Activated CD4-positive, CD25-positive, alpha-beta regulatory T cell (primary cell): Measurements from ENCODE around the gene COL27A1.

Experiments
- DNase-seq, 4 experiments: peaks; one replicate each; lab custom pipeline; 2025; lab: John Stamatoyannopoulos, UW

Gene COL27A1

DNA sequence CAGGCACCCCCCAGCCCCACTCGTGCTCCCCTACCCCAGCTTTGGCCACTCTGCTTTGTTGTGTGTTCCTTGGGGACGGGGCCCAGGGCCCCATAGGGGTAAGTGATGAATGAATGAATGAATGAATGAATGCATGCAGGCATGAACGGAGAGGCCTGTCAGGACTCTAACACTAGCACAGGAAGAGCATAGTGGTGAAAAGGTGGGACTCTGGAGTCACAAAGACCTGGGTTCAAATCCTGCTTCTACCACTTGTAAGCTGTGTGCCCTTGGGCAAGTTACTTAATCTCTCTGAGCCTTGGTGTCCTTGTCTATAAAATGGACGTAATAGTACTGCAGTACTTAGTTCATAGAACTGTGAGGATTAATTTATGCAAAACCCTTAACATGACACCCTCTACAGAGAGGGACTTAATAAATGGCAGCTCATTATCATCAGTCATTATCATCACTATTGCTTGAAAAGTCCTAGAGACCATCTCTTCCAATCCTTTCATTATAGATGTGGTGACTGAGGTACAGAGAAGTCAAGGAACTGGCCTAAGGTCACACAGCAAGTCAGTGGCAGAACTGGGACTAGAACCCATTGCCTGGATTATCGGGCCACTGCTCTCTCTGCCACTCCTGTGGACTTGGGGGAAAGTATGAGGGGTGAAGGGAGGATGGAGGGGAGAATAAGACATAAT lies 187.6 kb downstream of the COL27A1 start:
- DNase-seq, result no peak

- no peak for DNase-seq
Observed at GRCh38 chr9:114343471-114344187, 188.3 kb downstream of the COL27A1 start.

DNA sequence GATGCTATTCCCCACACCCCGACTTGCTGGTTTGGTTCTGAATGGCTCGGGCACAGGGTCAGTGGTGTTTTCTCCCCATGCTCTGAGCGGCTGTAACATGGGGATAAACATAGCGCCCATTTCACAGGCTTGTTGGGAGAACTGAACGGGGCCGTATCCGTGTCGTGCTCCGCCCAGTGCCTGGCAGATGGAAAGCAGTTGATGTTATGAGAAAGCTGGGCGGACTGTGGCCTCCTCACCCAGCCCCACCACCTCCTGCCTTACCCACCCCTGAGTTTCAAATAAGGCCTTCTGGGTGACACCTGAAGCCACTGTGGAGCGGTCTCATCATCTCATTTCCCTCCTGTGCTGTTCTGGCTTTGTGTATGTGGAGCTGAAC lies 188.8 kb downstream of the COL27A1 start:
- no peak for DNase-seq

DNA sequence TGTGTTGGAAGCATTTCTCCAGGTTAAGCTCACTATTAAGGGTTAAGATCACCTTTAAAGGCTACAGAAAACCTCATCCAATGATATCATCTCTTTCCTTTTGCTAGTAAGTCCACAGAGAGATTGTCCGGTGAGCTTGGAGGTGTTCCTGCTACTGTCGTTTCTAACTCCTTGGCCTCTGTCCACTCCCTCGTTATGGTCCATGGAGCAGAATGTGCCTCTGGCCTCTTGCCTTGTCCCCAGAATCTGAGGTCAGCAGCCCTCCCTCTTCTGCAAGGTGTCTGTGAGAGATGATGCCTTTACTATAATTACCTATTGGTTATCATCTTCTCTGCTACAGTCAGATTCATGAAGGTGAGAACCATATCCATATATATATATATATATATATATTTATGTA lies 189.4 kb downstream of the COL27A1 start:
- no peak for DNase-seq

DNA sequence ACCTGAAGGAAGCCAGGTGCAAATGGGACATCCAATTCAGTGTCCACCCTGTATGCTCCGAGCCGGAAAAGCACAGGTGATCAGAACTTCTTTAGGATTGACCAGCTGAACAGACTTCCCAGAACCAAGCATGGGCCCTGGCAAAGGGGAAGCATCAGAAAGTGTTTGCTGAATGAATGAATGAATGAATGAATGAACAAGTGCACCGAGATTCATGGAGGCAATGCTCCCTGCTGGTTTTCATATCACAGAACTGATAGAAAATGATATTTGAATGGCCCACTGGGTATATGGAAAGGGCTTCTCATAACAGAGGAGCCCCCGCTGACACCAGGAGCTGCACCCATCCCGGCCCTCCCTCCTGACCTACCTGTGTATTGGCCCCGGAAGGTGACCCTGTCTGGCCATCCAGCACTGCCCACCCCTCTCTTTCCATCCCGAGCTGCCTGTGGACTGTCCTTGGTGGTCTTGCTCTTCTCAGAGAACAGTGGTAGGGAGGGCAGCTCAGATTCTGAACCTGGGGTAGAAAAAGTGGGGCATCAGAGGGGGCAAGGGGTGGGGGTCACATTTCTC lies 190.2 kb downstream of the COL27A1 start:
- DNase-seq, result no peak

GRCh38 chr9:114346146-114346545 lies 190.8 kb downstream of the COL27A1 start:
- no peak for DNase-seq

DNA sequence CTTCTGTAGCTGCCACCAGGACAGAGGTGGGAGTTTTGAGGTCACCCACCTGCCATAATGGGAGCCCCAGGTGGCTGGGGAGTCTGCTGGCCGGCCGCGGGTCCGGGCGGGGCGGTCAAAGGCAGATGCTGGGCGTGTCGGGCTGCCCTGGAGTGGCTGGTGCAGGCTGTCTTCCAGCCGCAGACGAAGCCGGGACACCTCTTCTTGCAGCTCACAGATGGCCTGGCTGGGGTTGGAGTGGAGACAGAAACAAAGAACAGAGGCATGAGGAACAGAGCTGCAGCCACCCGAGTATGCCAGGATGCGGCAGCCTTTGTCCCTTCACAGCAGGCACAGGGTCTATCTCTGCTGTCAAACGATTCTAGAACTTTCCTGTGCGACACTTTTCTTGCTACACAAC lies 192.3 kb downstream of the COL27A1 start:
- DNase-seq, result no peak

GRCh38 chr9:114348261-114348905 lies 193.0 kb downstream of the COL27A1 start:
- no peak for DNase-seq

DNA sequence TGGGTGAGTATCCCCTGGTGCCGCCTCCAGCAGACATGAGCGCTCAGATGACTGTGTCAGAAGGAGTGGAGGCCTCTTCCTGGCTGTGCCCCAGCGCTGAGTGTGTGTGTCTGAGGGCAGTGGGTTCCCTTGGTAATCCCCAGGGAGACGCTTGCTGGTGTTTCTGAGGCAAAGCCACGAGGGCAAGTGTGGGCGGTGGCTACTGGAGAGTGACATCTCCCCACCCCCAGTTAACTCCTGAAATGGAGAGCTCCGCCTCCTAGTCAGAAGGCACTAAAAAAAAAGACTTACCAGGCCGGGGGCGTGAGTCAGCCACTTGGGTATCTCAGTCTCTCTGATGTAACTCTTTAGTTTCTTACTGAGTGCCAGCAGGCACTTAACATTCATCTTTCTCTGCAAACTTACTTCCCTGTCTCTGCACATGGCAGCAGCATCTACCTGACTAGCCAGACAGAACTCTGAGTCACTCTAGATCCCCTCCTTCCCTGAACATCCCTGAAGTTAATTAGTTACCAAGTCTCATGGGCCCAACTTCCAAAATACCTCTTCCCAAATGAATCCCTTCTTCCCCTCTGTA lies 193.7 kb downstream of the COL27A1 start:
- peak in 3 of 4 experiments; percentile 29 to 68 (median 41) for DNase-seq

DNA sequence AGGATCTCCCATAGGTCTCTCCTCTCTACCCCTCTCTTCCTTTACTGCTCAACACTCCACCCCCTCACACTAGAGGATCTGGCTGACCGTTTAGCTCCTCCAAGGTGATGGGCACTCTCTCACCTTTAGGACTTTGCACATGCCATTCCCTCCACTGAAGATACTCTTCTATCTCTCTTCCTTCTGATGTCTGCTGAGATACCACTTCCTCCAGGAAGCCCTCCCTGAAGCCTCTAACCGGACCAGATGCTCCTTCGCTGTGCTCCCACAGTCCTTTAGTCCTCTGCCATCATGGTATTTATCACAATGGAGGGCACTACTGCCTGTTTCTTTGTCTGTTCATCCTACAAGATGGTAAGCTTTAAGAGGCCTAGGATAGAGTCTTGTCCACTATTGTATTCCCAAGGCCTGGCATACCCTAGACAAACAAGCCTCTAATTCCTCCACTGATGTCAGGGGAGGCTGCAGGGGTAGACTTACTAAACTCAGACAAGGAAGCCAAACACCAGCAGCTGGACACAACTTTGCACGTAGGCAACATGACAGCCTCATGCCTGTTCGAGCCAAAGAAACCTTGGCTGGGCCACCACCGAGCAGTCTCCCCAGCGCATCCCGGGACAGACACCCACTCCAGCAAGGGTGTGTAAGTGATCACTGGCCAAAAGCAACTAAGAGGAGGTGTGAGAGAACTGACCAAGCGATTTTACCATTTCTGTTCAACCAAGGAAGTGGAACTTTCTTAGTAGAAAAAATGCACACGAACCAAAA lies 194.6 kb downstream of the COL27A1 start:
- no peak for DNase-seq

DNA sequence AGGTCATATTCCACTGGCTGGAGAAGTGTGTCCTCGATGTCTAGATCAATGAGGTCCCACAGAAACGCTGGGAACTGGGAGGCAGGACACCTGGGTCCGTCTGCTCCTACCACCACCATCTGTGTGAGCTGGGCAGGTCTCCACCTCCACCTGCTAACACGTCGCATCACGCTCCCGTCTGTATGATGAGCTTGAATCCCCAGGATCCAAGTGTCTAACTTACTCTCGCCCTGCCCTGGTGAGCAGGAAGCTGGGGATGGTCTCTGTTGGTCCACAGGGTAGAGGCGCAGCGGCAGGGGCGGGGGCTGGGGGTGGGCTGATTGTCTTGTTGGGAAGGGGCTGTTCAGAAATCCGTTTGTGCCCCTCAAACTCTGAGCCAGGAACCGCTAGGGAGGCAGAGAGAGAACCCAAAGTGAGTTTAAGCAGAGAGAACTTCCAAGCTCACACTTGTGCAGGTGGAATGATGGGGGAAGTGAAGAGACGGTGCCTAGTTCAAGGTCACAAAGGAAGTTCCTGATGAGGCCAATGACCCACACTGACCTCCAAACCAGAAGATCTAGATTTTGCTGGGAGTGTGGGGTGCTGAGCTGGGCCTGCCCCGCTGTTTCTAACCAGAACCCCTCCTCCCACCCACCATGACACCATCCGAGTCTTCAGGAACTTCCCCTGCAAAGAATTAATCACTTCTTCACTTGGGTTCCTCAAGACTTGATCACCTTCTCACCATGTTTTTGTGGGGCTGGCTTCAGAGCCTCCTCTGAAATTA lies 195.5 kb downstream of the COL27A1 start:
- DNase-seq, result no peak

GRCh38 chr9:114351932-114352331 lies 196.6 kb downstream of the COL27A1 start:
- DNase-seq, result no peak

DNA sequence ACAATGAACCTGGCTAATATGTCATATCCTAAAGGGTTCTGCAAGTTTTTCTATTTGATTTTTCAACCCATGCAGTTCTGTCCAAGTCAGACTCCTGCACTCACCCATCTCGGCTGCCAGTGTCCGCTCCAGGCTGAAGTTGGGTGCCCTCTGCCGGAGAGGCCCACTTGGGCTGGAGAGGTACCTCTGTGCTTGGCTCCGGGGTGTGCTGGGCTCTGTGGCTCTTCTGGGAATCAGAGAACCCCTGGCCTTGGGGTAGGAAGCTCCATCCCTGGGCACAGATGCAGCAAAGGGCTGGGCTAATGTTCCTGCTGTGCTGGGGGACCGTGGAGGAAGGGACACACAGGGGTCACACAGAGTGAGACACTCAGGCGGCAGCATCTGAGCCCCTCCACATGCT lies 200.5 kb downstream of the COL27A1 start:
- DNase-seq, result no peak

DNA sequence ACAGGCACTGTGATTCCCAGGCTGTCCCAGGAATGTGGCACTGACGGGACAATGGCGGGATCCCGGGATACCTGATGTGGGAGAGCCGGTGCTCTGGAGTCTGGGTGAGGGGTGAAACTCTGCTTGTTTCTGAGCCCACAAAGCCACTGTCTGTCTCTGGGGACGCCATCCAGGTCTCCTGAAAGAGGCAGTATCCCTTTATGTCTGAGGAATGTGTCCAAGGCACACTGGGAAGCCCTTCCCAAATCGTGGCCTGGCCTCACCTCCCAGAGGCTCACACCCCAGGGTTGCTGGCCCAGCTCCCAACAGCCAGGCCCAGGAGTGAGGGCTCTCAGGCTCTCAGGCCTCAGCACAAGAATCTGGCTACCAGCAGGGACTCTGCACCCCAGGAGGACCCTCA lies 201.5 kb downstream of the COL27A1 start:
- no peak for DNase-seq

GRCh38 chr9:114357360-114357759 lies 202.0 kb downstream of the COL27A1 start:
- DNase-seq, result no peak

- DNase-seq, result no peak
Observed at GRCh38 chr9:114357911-114358328, 202.6 kb downstream of the COL27A1 start.

- no peak for DNase-seq
Observed at GRCh38 chr9:114359801-114360200, 204.5 kb downstream of the COL27A1 start.

GRCh38 chr9:114361542-114361941 lies 206.2 kb downstream of the COL27A1 start:
- no peak for DNase-seq
